ENCODE measurements around the gene TTC16. TPM values are rescaled to one million over a fixed set of nuclear protein-coding genes. Genes with fewer than 3 reads are reported as not detected.
A peak's percentile ranks its signal among the peaks of the same experiment; 100 is the strongest.

TTC16 gene
- total and polyA plus RNA-seq, 7 donors, result 0.01 to 0.10 (median 0.03) TPM; not detected in 4

DNA sequence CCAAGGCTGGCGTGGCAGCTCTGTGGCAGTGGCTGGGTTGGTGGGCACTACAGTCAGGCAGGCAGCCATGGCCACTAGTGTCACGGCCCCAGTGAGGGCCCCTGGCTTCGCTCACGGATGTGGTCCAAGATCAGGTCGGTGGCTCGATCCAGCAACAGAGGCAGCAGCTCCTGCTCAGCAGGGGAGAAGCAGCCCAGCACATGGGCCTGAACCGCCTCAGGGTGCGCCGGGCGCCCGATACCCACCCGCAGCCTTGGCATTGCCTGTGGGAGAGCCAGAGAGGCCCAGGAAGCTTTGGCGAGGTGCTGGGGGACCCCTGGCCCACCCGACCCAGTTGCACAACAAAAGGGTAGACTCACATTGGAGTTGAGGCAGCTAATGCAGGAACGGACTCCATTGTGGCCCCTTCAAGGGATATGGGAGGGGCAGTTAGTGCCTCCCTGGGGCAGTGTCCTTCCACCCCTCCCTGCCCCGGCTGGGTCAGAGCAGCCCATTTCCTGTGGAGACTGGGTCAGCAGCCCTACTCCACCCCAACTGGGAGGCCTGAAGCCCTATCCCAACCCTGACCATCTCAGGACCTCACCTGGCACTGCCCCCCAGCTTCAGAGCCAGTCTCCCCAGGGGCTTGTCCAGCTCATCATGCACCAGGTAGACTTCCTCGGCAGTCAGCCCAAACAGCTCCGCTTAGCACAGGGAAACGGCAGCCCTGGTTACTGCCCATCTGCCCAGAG is 1.7 kb upstream of the TTC16 start:
- ATAC-seq, result no peak
- H3K27ac ChIP-seq, result no peak overlapping the region
- peak overlapping the region; percentile 85 for H3K4me3 ChIP-seq
- TF ChIP-seq, protein P1, sequence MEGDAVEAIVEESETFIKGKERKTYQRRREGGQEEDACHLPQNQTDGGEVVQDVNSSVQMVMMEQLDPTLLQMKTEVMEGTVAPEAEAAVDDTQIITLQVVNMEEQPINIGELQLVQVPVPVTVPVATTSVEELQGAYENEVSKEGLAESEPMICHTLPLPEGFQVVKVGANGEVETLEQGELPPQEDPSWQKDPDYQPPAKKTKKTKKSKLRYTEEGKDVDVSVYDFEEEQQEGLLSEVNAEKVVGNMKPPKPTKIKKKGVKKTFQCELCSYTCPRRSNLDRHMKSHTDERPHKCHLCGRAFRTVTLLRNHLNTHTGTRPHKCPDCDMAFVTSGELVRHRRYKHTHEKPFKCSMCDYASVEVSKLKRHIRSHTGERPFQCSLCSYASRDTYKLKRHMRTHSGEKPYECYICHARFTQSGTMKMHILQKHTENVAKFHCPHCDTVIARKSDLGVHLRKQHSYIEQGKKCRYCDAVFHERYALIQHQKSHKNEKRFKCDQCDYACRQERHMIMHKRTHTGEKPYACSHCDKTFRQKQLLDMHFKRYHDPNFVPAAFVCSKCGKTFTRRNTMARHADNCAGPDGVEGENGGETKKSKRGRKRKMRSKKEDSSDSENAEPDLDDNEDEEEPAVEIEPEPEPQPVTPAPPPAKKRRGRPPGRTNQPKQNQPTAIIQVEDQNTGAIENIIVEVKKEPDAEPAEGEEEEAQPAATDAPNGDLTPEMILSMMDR (IDR thresholded peaks at IDR 0.05), result no peak
- 77 to 83% (median 81%) methylated on average over 19 of the region's 19 CpGs for WGBS, 3 donors
- no peak for DNase-seq
- intact Hi-C loops (cut with DNase I), result no loop called here
- no peaks in the 10 kb centered on the region for H3K27me3 ChIP-seq (ENCODE audit: insufficient read depth in 3 of 3, low read length in 2 of 3)
- H3K4me1 ChIP-seq, result peaks cover 15% of the 10 kb centered on the region
- H3K36me3 ChIP-seq (ENCODE audit: insufficient read depth in 1 of 2, low read depth in 1 of 2), result no peaks in the 10 kb centered on the region
- no peaks in the 10 kb centered on the region for H3K9me3 ChIP-seq

DNA sequence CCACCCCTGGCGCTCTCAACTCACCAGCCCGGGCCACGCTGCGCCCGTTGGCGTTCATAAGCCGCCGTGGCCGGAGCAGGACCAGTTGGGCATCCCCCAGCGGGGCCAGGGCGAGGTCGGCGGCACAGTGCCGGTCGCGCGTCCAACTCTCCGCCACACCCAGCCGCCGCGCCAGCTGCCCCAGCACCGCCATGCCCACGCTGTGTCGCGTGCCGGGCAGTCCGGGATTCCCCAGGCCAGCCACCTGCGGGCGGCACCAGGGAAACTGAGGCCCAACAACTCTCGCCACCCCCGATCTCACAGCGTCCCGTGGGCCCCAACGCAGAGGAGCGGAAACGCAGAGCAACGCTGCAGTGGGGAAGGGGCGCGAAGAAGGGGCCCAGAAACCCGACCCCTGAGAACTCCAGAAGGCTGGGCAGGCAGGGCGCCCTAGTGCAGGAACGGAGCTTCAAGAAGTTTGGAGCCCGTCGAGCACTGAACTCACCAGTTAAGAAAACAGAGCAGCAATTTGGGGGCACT is 869 bp upstream of the TTC16 start:
- ATAC-seq (peak; percentile 29 to 70 (median 55)), DNase-seq (peak in 1 of 2 donors; percentile 71)
- Histone ChIP-seq H3K4me1 (peaks cover 15% of the 10 kb centered on the region), H3K27ac (peak overlapping the region; percentile 91), H3K27me3 (ENCODE audit: insufficient read depth in 3 of 3, low read length in 2 of 3) (no peaks in the 10 kb centered on the region), H3K4me3 (peak overlapping the region; percentile 85), H3K36me3 (ENCODE audit: insufficient read depth in 1 of 2, low read depth in 1 of 2) (no peaks in the 10 kb centered on the region), H3K9me3 (no peaks in the 10 kb centered on the region)
- 0 to 1% (median 0%) methylated on average over 38 to 44 of the region's 44 CpGs for WGBS, 3 donors
- intact Hi-C loops (cut with DNase I), result loop anchor here (5.0 kb wide), 2 partner anchors 103 to 123 kb away; partner anchors contain the start of gene STXBP1 (in 1 of the 2)
- TF ChIP-seq, protein P1 (IDR thresholded peaks at IDR 0.05), result no peak

DNA sequence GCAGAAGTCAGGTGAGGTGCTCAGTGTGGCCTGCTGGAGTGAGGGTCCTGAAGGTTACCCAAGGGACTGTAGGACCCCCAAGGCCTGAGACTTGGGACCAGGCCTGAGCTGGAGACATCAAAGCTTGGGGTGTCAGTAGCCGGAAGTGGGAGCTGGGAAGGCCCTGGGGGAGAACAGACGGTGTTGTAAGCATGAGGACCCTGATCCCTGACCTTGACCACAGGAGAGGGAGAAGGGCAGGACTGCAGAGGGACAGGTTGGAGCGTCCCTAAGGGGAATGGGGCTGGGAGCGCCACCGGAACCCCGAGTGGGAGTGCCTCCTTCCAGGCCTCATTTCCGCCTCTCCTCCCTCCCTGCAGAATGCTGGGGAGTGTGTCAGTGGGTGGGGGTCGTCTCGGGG is 533 bp downstream of the TTC16 start:
- Histone ChIP-seq H3K36me3 (ENCODE audit: insufficient read depth in 1 of 2, low read depth in 1 of 2) (no peaks in the 10 kb centered on the region), H3K4me3 (peak overlapping the region; percentile 85), H3K9me3 (no peaks in the 10 kb centered on the region), H3K4me1 (peaks cover 15% of the 10 kb centered on the region), H3K27me3 (ENCODE audit: insufficient read depth in 3 of 3, low read length in 2 of 3) (no peaks in the 10 kb centered on the region), H3K27ac (peak overlapping the region; percentile 91)
- WGBS, 3 donors, result 76 to 85% (median 78%) methylated on average over 7 to 9 of the region's 9 CpGs
- no peak for DNase-seq
- no peak for ATAC-seq
- TF ChIP-seq, protein P1 (IDR thresholded peaks at IDR 0.05), result no peak
- intact Hi-C loops (cut with DNase I), result loop anchor here (5.0 kb wide), 2 partner anchors 104 to 124 kb away; partner anchors contain the start of gene STXBP1 (in 1 of the 2)

DNA sequence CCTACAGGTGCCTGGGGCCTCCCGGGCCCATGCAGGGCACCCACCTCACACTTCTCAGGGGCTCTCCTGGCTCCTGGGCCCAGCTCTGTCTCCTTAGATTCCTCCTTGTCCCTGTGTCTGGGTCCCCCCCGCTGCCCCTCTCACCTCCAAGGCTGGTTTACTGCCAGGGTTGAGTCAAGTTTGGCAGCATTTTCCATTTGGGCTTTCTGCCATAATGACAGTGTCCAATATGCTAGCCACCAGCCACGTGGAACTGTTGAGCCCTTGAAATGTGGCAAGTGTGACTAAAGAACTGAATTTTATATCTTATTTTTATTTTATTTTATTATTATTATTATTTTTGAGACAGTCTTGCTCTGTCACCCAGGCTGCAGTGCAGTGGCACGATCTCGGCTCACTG is 1.9 kb downstream of the TTC16 start:
- TF ChIP-seq, protein P1 (IDR thresholded peaks at IDR 0.05), result no peak
- ATAC-seq (no peak), DNase-seq (no peak)
- Histone ChIP-seq H3K9me3 (no peaks in the 10 kb centered on the region), H3K27ac (no peak overlapping the region), H3K4me3 (no peak overlapping the region), H3K4me1 (peaks cover 15% of the 10 kb centered on the region), H3K36me3 (ENCODE audit: insufficient read depth in 1 of 2, low read depth in 1 of 2) (no peaks in the 10 kb centered on the region), H3K27me3 (ENCODE audit: insufficient read depth in 3 of 3, low read length in 2 of 3) (no peaks in the 10 kb centered on the region)
- intact Hi-C loops (cut with DNase I), result loop anchor here (5.0 kb wide), 2 partner anchors 105 to 125 kb away; partner anchors contain the start of gene STXBP1 (in 1 of the 2)
- WGBS, 3 donors, result 71 to 76% (median 76%) methylated on average over 5 of the region's 5 CpGs

Measured in psoas muscle (tissue), 8 donors.